Lung (tissue), 12 donors: ENCODE measurements around the gene L3HYPDH. TPM values are rescaled to one million over a fixed set of nuclear protein-coding genes. Genes with fewer than 3 reads are reported as not detected.
"Not testable (repeated sequence)": the region's sequence is repeated elsewhere in the genome, so short reads cannot be mapped to it uniquely, and the experiment has no call there.

Experiments used
- ATAC-seq: fragments of 200-7000 bp; cut with Tn5 transposase; one replicate; pipeline ENCODE4 v1.9.1; 2020; ENCODE audit warnings: moderate number of reproducible peaks; ENCODE audit not compliant: insufficient read depth, low FRiP score
- DNase-seq, 3 donors: peaks; one replicate each; pipeline ENCODE4 v3.0.0-alpha.2; 2013 to 2017
- H3K27ac ChIP-seq, 2 donors: one replicate each; pipeline ENCODE4 v1.5.1; 2013; ENCODE audit warnings: mild to moderate bottlenecking in 2 of 2, moderate library complexity in 2 of 2, control low read depth in 1 of 2, inconsistent platforms in 1 of 2, low read depth in 1 of 2, low read length in 1 of 2
- H3K27me3 ChIP-seq, 3 donors: one replicate each; pipeline ENCODE4 v1.5.1; 2013; ENCODE audit warnings: low read length in 2 of 3; ENCODE audit not compliant: control insufficient read depth in 3 of 3, insufficient read depth in 3 of 3
- H3K36me3 ChIP-seq, 4 donors: one replicate each; pipeline ENCODE4 v1.5.1; 2013; ENCODE audit warnings: low read length in 4 of 4, mild to moderate bottlenecking in 1 of 4, moderate library complexity in 1 of 4; ENCODE audit not compliant: control insufficient read depth in 4 of 4, insufficient read depth in 4 of 4
- H3K4me1 ChIP-seq, 5 donors: one replicate each; pipeline ENCODE4 v1.5.1; 2013; ENCODE audit warnings: low read length in 5 of 5, mild to moderate bottlenecking in 2 of 5, moderate library complexity in 1 of 5; ENCODE audit not compliant: control insufficient read depth in 5 of 5, insufficient read depth in 5 of 5
- H3K4me3 ChIP-seq: one replicate; pipeline ENCODE4 v1.5.1; 2013; ENCODE audit warnings: mild to moderate bottlenecking, control low read depth, moderate library complexity
- H3K9ac ChIP-seq, 2 donors: one replicate each; pipeline ENCODE4 v1.5.1; 2013; ENCODE audit warnings: low read length in 2 of 2, control low read depth in 1 of 2; ENCODE audit not compliant: insufficient read depth in 1 of 2
- H3K9me3 ChIP-seq, 4 donors: one replicate each; pipeline ENCODE4 v1.5.1; 2013; ENCODE audit warnings: low read length in 3 of 4, mild to moderate bottlenecking in 1 of 4, moderate library complexity in 1 of 4; ENCODE audit not compliant: control insufficient read depth in 4 of 4, insufficient read depth in 3 of 4
- WGBS, 2 donors: extraction: QIAGEN DNeasy Blood & Tissue Kit; methylation state at CpG; one replicate each; pipeline ENCODE4 v1.1.7; 2013; 5-methylcytosine and 5-hydroxymethylcytosine counted together
- polyA plus RNA-seq, 2 donors: library from polyadenylated mRNA; stranded (reverse); fragments of 200-250 nt; gene quantifications; one replicate each; pipeline ENCODE4 v1.2.1, GENCODE V29; 2013
- total RNA-seq, 2 donors: library from RNA; depleted of rRNA in 1 of 2; stranded (reverse); fragments of >200 nt in 1 of 2; gene quantifications; one replicate each; pipeline ENCODE4 v1.2.1, GENCODE V29; 2014 to 2021
- TF ChIP-seq, protein P1 (sequence below): IDR thresholded peaks from 2 replicates; pipeline ENCODE4 v1.5.1; 2012; ENCODE audit warnings: mild to moderate bottlenecking; ENCODE audit errors: control extremely low read depth, extremely low read depth
- donor health status: control.
- donor health status: control.
- donor health status: Bipolar disorder and iron deficiency.
- donor health status: healthy.
- donor health status: DM: yes; HTN: yes; CAD: no.

Gene L3HYPDH
- total and polyA plus RNA-seq, 4 donors: 17.1 to 32.8 (median 25.0) TPM

DNA sequence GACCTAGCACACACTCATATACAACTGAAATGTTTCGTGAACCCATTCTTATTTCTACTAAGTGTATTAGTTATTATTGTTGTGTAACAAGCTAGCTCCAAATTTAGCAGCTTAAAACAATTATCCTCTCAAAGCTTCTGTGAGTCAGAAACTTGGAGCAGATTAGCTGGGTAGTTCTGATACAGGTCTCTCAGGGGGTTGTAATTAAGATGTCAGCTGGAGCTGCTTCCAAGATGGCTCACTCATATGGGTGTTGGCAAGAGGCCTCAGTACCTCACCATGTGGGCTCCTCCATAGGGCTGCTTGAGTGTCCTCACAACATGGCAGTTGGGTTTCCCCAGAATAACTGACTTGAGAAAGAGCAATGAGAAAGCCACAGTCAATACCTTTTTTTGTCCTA lies 28.8 kb downstream of the L3HYPDH start:
- DNase-seq (no peak), ATAC-seq (no peak)
- Histone ChIP-seq H3K27ac (peak overlapping the region in 1 of 2 donors; percentile 7), H3K36me3 (peaks cover 0 to 13% (median 5%) of the 10 kb centered on the region in 4 donors), H3K9me3 (no peaks in the 10 kb centered on the region), H3K27me3 (no peaks in the 10 kb centered on the region), H3K9ac (no peak overlapping the region), H3K4me3 (no peak overlapping the region), H3K4me1 (peaks cover 0 to 3% (median 0%) of the 10 kb centered on the region in 5 donors)
- TF ChIP-seq, protein P1, sequence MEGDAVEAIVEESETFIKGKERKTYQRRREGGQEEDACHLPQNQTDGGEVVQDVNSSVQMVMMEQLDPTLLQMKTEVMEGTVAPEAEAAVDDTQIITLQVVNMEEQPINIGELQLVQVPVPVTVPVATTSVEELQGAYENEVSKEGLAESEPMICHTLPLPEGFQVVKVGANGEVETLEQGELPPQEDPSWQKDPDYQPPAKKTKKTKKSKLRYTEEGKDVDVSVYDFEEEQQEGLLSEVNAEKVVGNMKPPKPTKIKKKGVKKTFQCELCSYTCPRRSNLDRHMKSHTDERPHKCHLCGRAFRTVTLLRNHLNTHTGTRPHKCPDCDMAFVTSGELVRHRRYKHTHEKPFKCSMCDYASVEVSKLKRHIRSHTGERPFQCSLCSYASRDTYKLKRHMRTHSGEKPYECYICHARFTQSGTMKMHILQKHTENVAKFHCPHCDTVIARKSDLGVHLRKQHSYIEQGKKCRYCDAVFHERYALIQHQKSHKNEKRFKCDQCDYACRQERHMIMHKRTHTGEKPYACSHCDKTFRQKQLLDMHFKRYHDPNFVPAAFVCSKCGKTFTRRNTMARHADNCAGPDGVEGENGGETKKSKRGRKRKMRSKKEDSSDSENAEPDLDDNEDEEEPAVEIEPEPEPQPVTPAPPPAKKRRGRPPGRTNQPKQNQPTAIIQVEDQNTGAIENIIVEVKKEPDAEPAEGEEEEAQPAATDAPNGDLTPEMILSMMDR: no peak
- WGBS, 2 donors: 97 to 100% methylated on average over 1 of the region's 1 CpG

DNA sequence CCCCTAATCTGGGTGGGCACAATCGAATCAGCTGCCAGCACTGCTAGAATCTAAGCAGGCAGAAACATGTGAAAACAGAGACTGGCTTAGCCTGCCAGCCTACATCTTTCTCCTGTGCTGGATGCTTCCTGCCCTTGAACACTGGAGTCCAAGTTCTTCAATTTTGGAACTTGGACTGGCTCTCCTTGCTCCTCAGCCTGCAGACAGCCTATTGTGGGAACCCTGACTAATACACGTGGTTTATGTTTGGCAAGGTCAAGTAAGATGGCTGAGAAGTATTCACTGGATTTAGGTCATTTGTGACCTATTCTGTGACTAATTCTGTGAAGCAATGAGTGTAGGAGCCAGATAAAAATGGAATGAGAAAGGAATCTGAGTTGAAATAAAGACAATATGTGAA lies 30.1 kb downstream of the L3HYPDH start:
- H3K9ac ChIP-seq: no peak overlapping the region
- H3K27me3 ChIP-seq: no peaks in the 10 kb centered on the region
- H3K4me3 ChIP-seq: no peak overlapping the region
- H3K36me3 ChIP-seq: peaks cover 0 to 11% (median 4%) of the 10 kb centered on the region in 4 donors
- ATAC-seq (no peak), DNase-seq (no peak)
- H3K4me1 ChIP-seq: peaks cover 0 to 3% (median 0%) of the 10 kb centered on the region in 5 donors
- TF ChIP-seq, protein P1: no peak
- 42 to 47% methylated on average over 2 of the region's 2 CpGs for WGBS, 2 donors
- H3K27ac ChIP-seq: peak overlapping the region in 1 of 2 donors; percentile 54
- H3K9me3 ChIP-seq: no peaks in the 10 kb centered on the region

DNA sequence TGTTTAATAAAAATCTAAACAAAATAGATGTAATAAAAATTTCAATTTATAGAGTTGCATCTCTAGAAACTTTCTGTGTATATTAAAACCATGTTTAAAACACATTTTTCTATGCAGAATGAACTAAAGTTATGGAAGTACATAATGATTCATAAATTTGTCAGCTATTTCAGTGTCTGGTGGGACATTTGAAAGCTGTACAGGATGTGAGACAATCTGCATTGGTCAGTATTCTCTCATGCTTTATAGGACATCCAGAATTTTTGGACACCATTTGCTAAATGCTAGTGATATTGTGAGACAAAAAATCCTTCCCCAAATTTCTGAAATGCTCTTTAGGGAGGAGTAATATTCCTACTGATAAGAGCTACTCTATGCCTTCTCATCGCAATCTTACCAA lies 32.4 kb downstream of the L3HYPDH start:
- DNase-seq (no peak), ATAC-seq (no peak)
- Histone ChIP-seq H3K9me3 (no peaks in the 10 kb centered on the region), H3K27ac (no peak overlapping the region), H3K4me1 (peaks cover 0 to 3% (median 0%) of the 10 kb centered on the region in 5 donors), H3K36me3 (peaks cover 0 to under 1% (median under 1%) of the 10 kb centered on the region in 4 donors), H3K27me3 (no peaks in the 10 kb centered on the region), H3K4me3 (no peak overlapping the region), H3K9ac (no peak overlapping the region)
- WGBS, 2 donors: 95 to 97% methylated on average over 1 of the region's 1 CpG
- TF ChIP-seq, protein P1: no peak

DNA sequence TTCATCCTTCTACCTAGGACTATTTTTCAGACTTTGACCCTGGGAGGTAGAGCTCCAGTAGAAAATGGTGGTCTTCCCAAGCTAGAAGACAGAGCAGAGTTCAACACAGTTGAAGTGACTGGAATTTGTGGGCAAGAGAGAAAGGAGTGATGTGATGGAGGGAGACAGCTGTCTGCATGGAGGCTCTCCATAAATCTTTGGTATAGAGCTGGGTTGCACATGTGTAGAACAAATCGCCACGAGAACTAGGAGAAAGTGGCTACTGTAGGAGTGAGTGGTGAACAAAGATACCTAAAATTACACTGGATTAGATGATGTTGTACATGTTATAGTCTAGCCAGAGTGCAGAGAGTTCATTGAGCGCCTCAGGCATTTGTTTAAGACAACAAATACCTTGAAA lies 33.5 kb downstream of the L3HYPDH start:
- no peak overlapping the region for H3K9ac ChIP-seq
- H3K4me3 ChIP-seq: no peak overlapping the region
- WGBS, 2 donors: 94 to 97% methylated on average over 3 of the region's 3 CpGs
- no peaks in the 10 kb centered on the region for H3K36me3 ChIP-seq
- H3K27me3 ChIP-seq: no peaks in the 10 kb centered on the region
- DNase-seq (no peak), ATAC-seq (no peak)
- no peaks in the 10 kb centered on the region for H3K9me3 ChIP-seq
- H3K4me1 ChIP-seq: peaks cover 0 to 3% (median 0%) of the 10 kb centered on the region in 5 donors
- TF ChIP-seq, protein P1: no peak
- H3K27ac ChIP-seq: no peak overlapping the region

DNA sequence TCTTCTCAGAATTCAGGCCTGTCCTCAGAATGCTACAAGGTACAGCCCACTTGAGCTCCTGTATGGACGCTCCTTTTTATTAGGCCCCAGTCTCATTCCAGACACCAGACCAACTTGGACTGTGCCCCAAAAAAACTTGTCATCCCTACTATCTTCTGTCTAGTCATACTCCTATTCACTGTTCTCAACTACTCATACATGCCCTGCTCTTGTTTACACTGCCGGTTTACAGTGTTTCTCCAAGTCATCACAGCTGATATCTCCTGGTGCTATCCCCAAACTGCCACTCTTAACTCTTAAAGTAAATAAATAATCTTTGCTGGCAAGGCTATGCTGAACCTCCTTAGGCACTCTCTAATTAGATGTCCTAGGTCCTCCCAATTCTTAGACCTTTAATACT lies 35.5 kb downstream of the L3HYPDH start:
- ATAC-seq, DNase-seq, H3K9me3 ChIP-seq, H3K27me3 ChIP-seq, H3K4me1 ChIP-seq, H3K36me3 ChIP-seq, H3K27ac ChIP-seq, H3K9ac ChIP-seq, H3K4me3 ChIP-seq: not testable (repeated sequence)
- WGBS, 2 donors: 79 to 80% methylated on average over 2 of the region's 2 CpGs
